Astrocyte (in vitro differentiated cells and primary cell): Measurements from ENCODE around the gene IQGAP2. TPM values are rescaled to one million over a fixed set of nuclear protein-coding genes. Genes with fewer than 3 reads are reported as not detected.

ENCODE experiments used
- DNase-seq: peaks from one replicate; pipeline ENCODE4 v3.0.0-alpha.2; 2010; ENCODE audit warnings: low read depth
- FAIRE-seq: peaks from 2 replicates; lab custom pipeline; 2011; peaks lifted over from hg19 to GRCh38; lab: Jason Lieb, UNC
- H2AFZ ChIP-seq: 2 replicates; pipeline ENCODE4 v1.6.0; 2012; ENCODE audit warnings: low read depth, low read length, inconsistent platforms
- H3K27ac ChIP-seq: 2 replicates; pipeline ENCODE4 v1.5.1; 2011; ENCODE audit warnings: low read depth, low read length, inconsistent platforms
- H3K27me3 ChIP-seq: 2 replicates; pipeline ENCODE4 v1.6.0; 2011; ENCODE audit warnings: low read length, inconsistent platforms; ENCODE audit not compliant: insufficient read depth
- H3K36me3 ChIP-seq: 2 replicates; pipeline ENCODE4 v1.5.1; 2011; ENCODE audit warnings: low read length, inconsistent platforms; ENCODE audit not compliant: insufficient read depth
- H3K4me1 ChIP-seq: 2 replicates; pipeline ENCODE4 v1.5.1; 2011; ENCODE audit warnings: low read length, inconsistent platforms; ENCODE audit not compliant: insufficient read depth
- H3K4me2 ChIP-seq: 2 replicates; pipeline ENCODE4 v1.6.0; 2012; ENCODE audit warnings: low read length, inconsistent platforms
- H3K4me3 ChIP-seq: 2 replicates; pipeline ENCODE4 v1.5.1; 2011; ENCODE audit warnings: low read depth, mild to moderate bottlenecking, low read length, inconsistent platforms; ENCODE audit not compliant: insufficient read depth
- H3K79me2 ChIP-seq: 2 replicates; pipeline ENCODE4 v1.6.0; 2012; ENCODE audit warnings: mild to moderate bottlenecking, low read length, inconsistent platforms; ENCODE audit not compliant: insufficient read depth
- H3K9ac ChIP-seq: 2 replicates; pipeline ENCODE4 v1.6.0; 2012; ENCODE audit warnings: mild to moderate bottlenecking, low read length, inconsistent platforms
- H3K9me3 ChIP-seq: 2 replicates; pipeline ENCODE4 v1.5.1; 2012; ENCODE audit warnings: low read depth, mild to moderate bottlenecking, low read length, inconsistent platforms; ENCODE audit not compliant: insufficient read depth
- H4K20me1 ChIP-seq: 2 replicates; pipeline ENCODE4 v1.6.0; 2012; ENCODE audit warnings: low read length, inconsistent platforms; ENCODE audit not compliant: insufficient read depth
- H3K27ac Mint-ChIP-seq: one replicate; pipeline ENCODE4 v1.8.0; 2021; ENCODE audit warnings: mild to moderate bottlenecking, mixed read lengths; ENCODE audit not compliant: unreplicated experiment
- H3K27me3 Mint-ChIP-seq: one replicate; pipeline ENCODE4 v1.8.0; 2021; ENCODE audit warnings: low read depth, mixed read lengths; ENCODE audit not compliant: unreplicated experiment
- H3K36me3 Mint-ChIP-seq: one replicate; pipeline ENCODE4 v1.8.0; 2021; ENCODE audit warnings: low read depth, mixed read lengths; ENCODE audit not compliant: unreplicated experiment
- H3K4me1 Mint-ChIP-seq: one replicate; pipeline ENCODE4 v1.8.0; 2021; ENCODE audit warnings: low read depth, mixed read lengths; ENCODE audit not compliant: unreplicated experiment
- H3K4me3 Mint-ChIP-seq: one replicate; pipeline ENCODE4 v1.8.0; 2021; ENCODE audit warnings: mild to moderate bottlenecking, moderate library complexity, mixed read lengths; ENCODE audit not compliant: unreplicated experiment
- H3K9me3 Mint-ChIP-seq: one replicate; pipeline ENCODE4 v1.8.0; 2021; ENCODE audit warnings: mild to moderate bottlenecking, mixed read lengths; ENCODE audit not compliant: unreplicated experiment
- EZH2 ChIP-seq: IDR thresholded peaks from 2 replicates; pipeline ENCODE4 v1.6.1; 2012; ENCODE audit warnings: mild to moderate bottlenecking, low read length, inconsistent platforms; ENCODE audit not compliant: insufficient read depth
- total RNA-seq: library from RNA; stranded (reverse); gene quantifications from 2 replicates; pipeline ENCODE4 v1.2.1, GENCODE V29; 2021
- TF ChIP-seq, protein P1 (sequence below): IDR thresholded peaks from 2 replicates; pipeline ENCODE4 v1.5.1; 2011; ENCODE audit warnings: low read depth, mild to moderate bottlenecking, inconsistent platforms, low read length, moderate library complexity; ENCODE audit not compliant: insufficient read depth

The IQGAP2 gene
- total RNA-seq, 1 donor from 2014 or later: 2.9 TPM

DNA sequence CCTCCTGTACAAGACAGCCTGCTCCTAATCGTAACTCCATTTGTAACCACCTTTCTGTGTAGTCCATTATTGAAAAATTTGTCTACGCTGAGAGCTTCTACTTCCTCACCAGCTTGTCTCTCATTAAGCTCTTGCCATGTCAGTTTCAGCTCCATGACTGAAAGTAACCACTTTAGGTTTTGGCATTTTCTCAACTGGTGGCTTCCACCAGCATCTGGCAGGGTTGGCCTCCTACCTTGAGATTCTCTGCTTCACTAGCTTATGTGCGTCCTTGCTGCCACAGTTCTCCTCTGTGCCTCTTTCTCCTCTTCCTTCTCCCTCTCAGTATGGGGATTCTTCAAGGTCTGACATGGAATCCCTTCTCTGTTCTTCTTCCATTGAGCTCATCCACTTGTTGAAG lies 188.3 kb downstream of the IQGAP2 start:
- H3K9me3 ChIP-seq: no peaks in the 10 kb centered on the region
- H4K20me1 ChIP-seq: no peaks in the 10 kb centered on the region
- H3K4me1 ChIP-seq: no peaks in the 10 kb centered on the region
- no peak overlapping the region for H3K4me2 ChIP-seq
- FAIRE-seq: no peak
- no peak for DNase-seq
- H3K9ac ChIP-seq: no peak overlapping the region
- TF ChIP-seq EZH2: no peak
- TF ChIP-seq, protein P1, sequence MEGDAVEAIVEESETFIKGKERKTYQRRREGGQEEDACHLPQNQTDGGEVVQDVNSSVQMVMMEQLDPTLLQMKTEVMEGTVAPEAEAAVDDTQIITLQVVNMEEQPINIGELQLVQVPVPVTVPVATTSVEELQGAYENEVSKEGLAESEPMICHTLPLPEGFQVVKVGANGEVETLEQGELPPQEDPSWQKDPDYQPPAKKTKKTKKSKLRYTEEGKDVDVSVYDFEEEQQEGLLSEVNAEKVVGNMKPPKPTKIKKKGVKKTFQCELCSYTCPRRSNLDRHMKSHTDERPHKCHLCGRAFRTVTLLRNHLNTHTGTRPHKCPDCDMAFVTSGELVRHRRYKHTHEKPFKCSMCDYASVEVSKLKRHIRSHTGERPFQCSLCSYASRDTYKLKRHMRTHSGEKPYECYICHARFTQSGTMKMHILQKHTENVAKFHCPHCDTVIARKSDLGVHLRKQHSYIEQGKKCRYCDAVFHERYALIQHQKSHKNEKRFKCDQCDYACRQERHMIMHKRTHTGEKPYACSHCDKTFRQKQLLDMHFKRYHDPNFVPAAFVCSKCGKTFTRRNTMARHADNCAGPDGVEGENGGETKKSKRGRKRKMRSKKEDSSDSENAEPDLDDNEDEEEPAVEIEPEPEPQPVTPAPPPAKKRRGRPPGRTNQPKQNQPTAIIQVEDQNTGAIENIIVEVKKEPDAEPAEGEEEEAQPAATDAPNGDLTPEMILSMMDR: no peak
- peaks cover under 1% of the 10 kb centered on the region for H3K9me3 Mint-ChIP-seq
- no peak overlapping the region for H3K4me3 Mint-ChIP-seq
- H3K27me3 ChIP-seq: no peaks in the 10 kb centered on the region
- peaks cover 5% of the 10 kb centered on the region for H3K27me3 Mint-ChIP-seq
- no peaks in the 10 kb centered on the region for H3K36me3 ChIP-seq
- no peaks in the 10 kb centered on the region for H3K4me1 Mint-ChIP-seq
- no peaks in the 10 kb centered on the region for H3K79me2 ChIP-seq
- H3K27ac Mint-ChIP-seq: no peak overlapping the region
- H3K27ac ChIP-seq: no peak overlapping the region
- H2AFZ ChIP-seq: no peak overlapping the region
- no peaks in the 10 kb centered on the region for H3K36me3 Mint-ChIP-seq
- H3K4me3 ChIP-seq: no peak overlapping the region

DNA sequence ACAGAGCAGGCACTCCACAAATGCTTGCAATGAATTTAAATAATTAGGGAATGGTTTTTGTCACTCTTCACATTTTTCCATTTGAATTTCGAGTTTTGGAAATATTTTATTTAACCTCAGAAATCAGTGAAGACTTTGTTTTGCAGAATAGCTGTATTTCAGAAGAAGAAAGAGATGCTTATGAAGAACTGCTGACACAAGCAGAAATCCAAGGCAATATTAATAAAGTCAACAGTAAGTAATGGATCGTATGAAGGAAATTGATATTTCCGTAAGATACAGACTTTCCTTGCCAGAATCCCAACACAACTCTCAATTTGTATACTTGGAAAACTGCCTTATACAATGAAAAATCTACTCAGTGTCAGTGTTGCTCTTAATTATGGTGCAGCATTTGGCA lies 189.6 kb downstream of the IQGAP2 start:
- H2AFZ ChIP-seq: no peak overlapping the region
- H3K27me3 Mint-ChIP-seq: peaks cover 5% of the 10 kb centered on the region
- no peaks in the 10 kb centered on the region for H3K27me3 ChIP-seq
- H3K4me3 ChIP-seq: no peak overlapping the region
- H3K4me3 Mint-ChIP-seq: no peak overlapping the region
- no peaks in the 10 kb centered on the region for H3K79me2 ChIP-seq
- H3K27ac ChIP-seq: no peak overlapping the region
- TF ChIP-seq EZH2: no peak
- TF ChIP-seq, protein P1: no peak
- H4K20me1 ChIP-seq: no peaks in the 10 kb centered on the region
- no peaks in the 10 kb centered on the region for H3K9me3 ChIP-seq
- H3K4me2 ChIP-seq: no peak overlapping the region
- no peak overlapping the region for H3K27ac Mint-ChIP-seq
- no peaks in the 10 kb centered on the region for H3K36me3 ChIP-seq
- FAIRE-seq (no peak), DNase-seq (no peak)
- peaks cover 3% of the 10 kb centered on the region for H3K9me3 Mint-ChIP-seq
- H3K4me1 ChIP-seq: no peaks in the 10 kb centered on the region
- no peaks in the 10 kb centered on the region for H3K4me1 Mint-ChIP-seq
- no peak overlapping the region for H3K9ac ChIP-seq
- no peaks in the 10 kb centered on the region for H3K36me3 Mint-ChIP-seq

DNA sequence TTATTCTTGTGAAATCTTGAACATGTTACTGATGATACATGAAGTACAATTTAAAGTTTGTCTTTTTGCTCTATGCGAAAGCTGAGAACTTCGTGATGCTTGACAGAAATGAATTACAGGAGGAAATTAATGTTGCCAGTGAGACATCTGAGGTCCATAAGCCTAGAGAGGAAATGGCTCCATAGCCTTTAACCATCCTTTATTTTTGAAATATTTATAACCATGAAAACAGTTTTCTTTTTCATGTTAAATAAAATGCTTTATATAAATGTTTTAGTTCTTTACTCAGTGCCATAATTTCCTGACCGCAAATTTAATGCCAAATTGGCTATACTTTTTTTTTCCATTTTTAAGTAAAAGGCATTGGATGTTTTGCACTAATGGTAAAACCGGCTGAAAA lies 191.0 kb downstream of the IQGAP2 start:
- H3K4me1 Mint-ChIP-seq: no peaks in the 10 kb centered on the region
- FAIRE-seq (no peak), DNase-seq (no peak)
- H3K4me2 ChIP-seq: no peak overlapping the region
- no peaks in the 10 kb centered on the region for H3K36me3 Mint-ChIP-seq
- no peak overlapping the region for H3K27ac Mint-ChIP-seq
- H3K27ac ChIP-seq: no peak overlapping the region
- TF ChIP-seq, protein P1: no peak
- TF ChIP-seq EZH2: no peak
- peaks cover 5% of the 10 kb centered on the region for H3K27me3 Mint-ChIP-seq
- H4K20me1 ChIP-seq: no peaks in the 10 kb centered on the region
- no peaks in the 10 kb centered on the region for H3K4me1 ChIP-seq
- H3K9me3 ChIP-seq: no peaks in the 10 kb centered on the region
- H3K36me3 ChIP-seq: no peaks in the 10 kb centered on the region
- no peak overlapping the region for H3K4me3 Mint-ChIP-seq
- no peak overlapping the region for H3K9ac ChIP-seq
- no peaks in the 10 kb centered on the region for H3K27me3 ChIP-seq
- no peak overlapping the region for H3K4me3 ChIP-seq
- peaks cover 3% of the 10 kb centered on the region for H3K9me3 Mint-ChIP-seq
- no peaks in the 10 kb centered on the region for H3K79me2 ChIP-seq
- H2AFZ ChIP-seq: no peak overlapping the region
